Peyer's patch (tissue), 4 donors: ENCODE measurements around the gene FARSA. TPM values are rescaled to one million over a fixed set of nuclear protein-coding genes. Genes with fewer than 3 reads are reported as not detected.
A peak's percentile ranks its signal among the peaks of the same experiment; 100 is the strongest.

Experiments used
- DNase-seq, 3 donors: peaks; one replicate each; pipeline ENCODE4 v3.0.0-alpha.2; 2017 to 2019
- H3K27ac ChIP-seq, 4 donors: fragments of 200-600 bp; sonication (generic); one replicate each; pipeline ENCODE4 v1.5.1; 2016 to 2019
- H3K27me3 ChIP-seq, 2 donors: fragments of 200-600 bp; sonication (generic); one replicate each; pipeline ENCODE4 v1.5.1; 2019
- H3K36me3 ChIP-seq, 3 donors: fragments of 200-600 bp; sonication (generic); one replicate each; pipeline ENCODE4 v1.5.1; 2016 to 2019
- H3K4me1 ChIP-seq, 4 donors: fragments of 200-600 bp; sonication (generic); one replicate each; pipeline ENCODE4 v1.5.1; 2016 to 2019
- H3K4me3 ChIP-seq, 4 donors: fragments of 200-600 bp; sonication (generic); 1 replicate in 3 of 4; 2 replicates in 1 of 4; pipeline ENCODE4 v1.5.1; 2016 to 2019; ENCODE audit warnings: mild to moderate bottlenecking in 1 of 4
- H3K9me3 ChIP-seq, 4 donors: fragments of 200-600 bp; sonication (generic); one replicate each; pipeline ENCODE4 v1.5.1; 2016 to 2019; ENCODE audit warnings: mild to moderate bottlenecking in 1 of 4
- CTCF ChIP-seq, 6 experiments: fragments of 450-650 bp in 4 of 6; fragments of 200-600 bp in 2 of 6; sonication (generic) in 1 of 6; IDR thresholded peaks; one replicate each; pipeline ENCODE4 v1.5.1; 2017 to 2019; ENCODE audit warnings: antibody characterized with exemption in 6 of 6, mild to moderate bottlenecking in 3 of 6, moderate library complexity in 1 of 6
- POLR2A ChIP-seq, 2 donors: fragments of 450-650 bp; IDR thresholded peaks; one replicate each; pipeline ENCODE4 v1.5.1; 2017; ENCODE audit warnings: antibody characterized with exemption in 2 of 2, mild to moderate bottlenecking in 2 of 2, moderate library complexity in 2 of 2
- total RNA-seq, 4 donors: library from RNA; depleted of rRNA; stranded (reverse); fragments of >200 nt; gene quantifications; one replicate each; pipeline ENCODE4 v1.1.0, GENCODE V29; 2016

The FARSA gene
- total RNA-seq, 4 donors from 2014 or later: 35.4 to 54.5 (median 48.3) TPM

DNA sequence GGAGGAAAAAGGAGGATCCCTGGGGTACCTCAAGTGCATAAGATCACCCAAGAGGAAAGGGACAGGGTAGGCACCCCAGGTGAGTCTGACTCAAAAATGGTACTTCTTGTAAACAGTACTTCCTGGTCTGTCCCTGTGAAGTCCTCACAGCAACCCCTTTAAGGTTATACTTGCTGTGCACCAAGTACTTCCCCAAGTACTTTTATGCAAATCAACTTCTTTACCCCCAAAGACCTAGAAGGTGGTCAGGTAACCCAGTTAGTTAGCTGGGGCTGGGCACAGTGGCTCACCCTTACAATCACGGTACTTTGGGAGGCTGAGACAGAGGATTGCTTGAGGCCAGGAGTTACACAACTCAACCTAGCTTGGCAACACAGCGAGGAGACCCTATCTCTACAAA, 7.4 kb upstream of the FARSA start:
- no peak for TF ChIP-seq POLR2A (IDR thresholded peaks at IDR 0.05)
- TF ChIP-seq CTCF (IDR thresholded peaks at IDR 0.05): no peak
- Histone ChIP-seq H3K4me1 (peaks cover 0 to 51% (median 20%) of the 10 kb centered on the region in 4 donors), H3K4me3 (peak overlapping the region in 2 of 4 donors; percentile 80 to 81), H3K9me3 (no peaks in the 10 kb centered on the region), H3K27me3 (no peaks in the 10 kb centered on the region), H3K27ac (peak overlapping the region in 2 of 4 donors; percentile 43 to 97), H3K36me3 (peaks cover 0 to 50% (median 0%) of the 10 kb centered on the region in 3 donors)
- no peak for DNase-seq

- DNase-seq: no peak
- Histone ChIP-seq H3K36me3 (peaks cover 0 to 50% (median 0%) of the 10 kb centered on the region in 3 donors), H3K27ac (peak overlapping the region; percentile 43 to 97 (median 90)), H3K9me3 (no peaks in the 10 kb centered on the region), H3K27me3 (no peaks in the 10 kb centered on the region), H3K4me3 (peak overlapping the region; percentile 80 to 99 (median 88)), H3K4me1 (peaks cover 0 to 51% (median 20%) of the 10 kb centered on the region in 4 donors)
- TF ChIP-seq POLR2A (IDR thresholded peaks at IDR 0.05) (no peak), CTCF (IDR thresholded peaks at IDR 0.05) (no peak)
Measured at GRCh38 chr19:12939975-12940423, 6.5 kb upstream of the FARSA start.

GRCh38 chr19:12938779-12939601, 5.5 kb upstream of the FARSA start:
- Histone ChIP-seq H3K4me1 (peaks cover 0 to 51% (median 20%) of the 10 kb centered on the region in 4 donors), H3K9me3 (no peaks in the 10 kb centered on the region), H3K27ac (peak overlapping the region; percentile 85 to 97 (median 90)), H3K4me3 (peak overlapping the region; percentile 80 to 99 (median 88)), H3K27me3 (no peaks in the 10 kb centered on the region), H3K36me3 (peaks cover 0 to 42% (median 0%) of the 10 kb centered on the region in 3 donors)
- TF ChIP-seq CTCF (IDR thresholded peaks at IDR 0.05) (peak in 3 of 6 experiments; percentile 12 to 48 (median 33)), POLR2A (IDR thresholded peaks at IDR 0.05) (no peak)
- peak in 2 of 3 donors; percentile 43 to 70 for DNase-seq

GRCh38 chr19:12937927-12938778, 4.6 kb upstream of the FARSA start, which contains the start of gene CALR:
Gene CALR, plus strand, starts transcription at chr19:12938609. Its CDS starts 71 bp downstream, at chr19:12938680.
- H3K27me3 ChIP-seq: no peaks in the 10 kb centered on the region
- peaks cover 0 to 44% (median 20%) of the 10 kb centered on the region in 4 donors for H3K4me1 ChIP-seq
- DNase-seq: peak; percentile 98 to 100 (median 100)
- peak within 1 kb of the TSS; percentile 80 to 99 (median 88) for H3K4me3 ChIP-seq
- TF ChIP-seq CTCF (IDR thresholded peaks at IDR 0.05) (peak in 2 of 6 experiments; percentile 41 to 44), POLR2A (IDR thresholded peaks at IDR 0.05) (peak; percentile 100)
- peak within 1 kb of the TSS; percentile 85 to 97 (median 90) for H3K27ac ChIP-seq
- peaks cover 0 to 33% (median 0%) of the 10 kb centered on the region in 3 donors for H3K36me3 ChIP-seq
- H3K9me3 ChIP-seq: no peaks in the 10 kb centered on the region
